ENCODE measurements around the gene WDR74.

DNA sequence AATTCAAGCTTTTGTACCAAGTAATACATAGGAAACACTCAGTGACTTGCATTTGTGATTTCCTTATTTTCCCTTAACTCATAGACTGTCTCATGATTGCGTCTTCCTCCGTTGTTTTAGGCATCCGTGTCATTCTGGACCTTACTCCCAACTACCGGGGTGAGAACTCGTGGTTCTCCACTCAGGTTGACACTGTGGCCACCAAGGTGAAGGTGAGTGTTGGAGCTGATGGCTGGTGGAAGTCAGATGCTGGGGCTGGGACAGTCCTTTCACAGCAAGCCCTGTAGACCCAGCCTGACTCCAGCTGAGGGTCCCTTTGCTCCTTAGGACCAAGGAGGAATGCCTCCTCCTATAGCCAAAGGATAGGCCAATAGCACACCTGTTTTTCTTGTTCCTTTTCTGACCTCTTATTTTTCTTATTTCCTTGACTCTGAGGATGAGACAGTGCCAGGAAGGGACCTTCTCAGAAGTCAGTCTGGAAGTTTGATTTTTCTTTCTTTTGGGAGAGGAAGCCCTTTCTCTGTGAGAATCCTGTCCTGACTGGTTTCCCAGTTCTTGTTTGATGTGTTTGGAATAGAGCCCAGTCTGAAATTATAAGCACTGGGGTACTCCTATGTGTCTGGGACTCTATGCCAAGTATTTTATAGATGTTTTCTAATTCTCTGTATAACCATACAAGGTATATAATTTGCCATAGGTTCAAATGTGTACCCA is 43.6 kb upstream of the WDR74 start:
- TF ChIP-seq POLR2A (IDR thresholded peaks at IDR 0.05; ENCODE audit: low read depth, low read length) (no peak), POLR2AphosphoS5 (IDR thresholded peaks at IDR 0.05; ENCODE audit: low read depth, low read length) (no peak)
